ENCODE data around the gene APIP.
A peak's percentile ranks its signal among the peaks of the same experiment; 100 is the strongest.

APIP gene

DNA sequence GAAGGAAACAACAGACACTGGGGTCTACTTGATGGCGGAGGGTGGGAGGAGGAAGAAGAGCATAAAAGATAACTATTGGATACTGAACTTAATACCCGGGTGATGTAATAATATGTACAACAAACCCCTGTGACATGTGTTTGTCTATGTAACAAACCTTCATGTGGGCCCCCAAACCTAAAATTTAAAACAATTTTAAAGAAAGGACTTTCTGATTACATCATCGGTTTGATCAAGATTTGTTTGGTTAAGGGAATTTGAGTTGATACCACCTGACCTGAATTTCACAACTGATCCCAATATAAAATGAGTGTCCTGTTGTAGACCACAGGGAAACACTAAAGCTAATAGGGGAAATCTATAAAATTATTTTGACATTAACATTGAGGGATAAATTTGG lies 34.3 kb downstream of the APIP start:
- ATAC-seq, result no peak

DNA sequence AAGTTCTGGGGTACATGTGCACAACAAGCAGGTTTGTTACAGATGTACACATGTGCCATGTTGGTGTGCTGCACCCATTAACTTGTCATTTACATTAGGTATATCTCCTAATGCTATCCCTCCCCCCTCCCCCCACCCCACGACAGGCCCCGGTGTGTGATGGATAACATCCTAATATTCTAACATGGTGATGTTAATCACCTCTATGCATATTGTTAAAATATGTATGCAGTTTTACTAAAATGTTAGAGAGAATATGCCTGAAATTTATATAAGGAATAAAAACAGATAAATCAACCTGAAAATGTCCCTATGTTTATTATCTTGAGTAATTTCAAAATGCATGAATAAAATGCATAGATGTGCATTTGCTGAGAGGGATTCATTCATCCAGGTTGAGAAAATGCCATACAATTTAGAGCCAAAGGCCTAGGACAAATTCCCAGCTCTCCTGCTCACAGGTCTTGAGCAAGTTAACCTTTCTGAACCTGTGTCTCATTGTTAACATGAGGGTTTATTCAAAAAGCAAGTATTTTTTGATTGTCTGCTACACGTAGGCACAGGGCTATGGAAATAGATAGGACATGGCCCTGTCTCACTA lies 38.7 kb downstream of the APIP start:
- no peak for ATAC-seq

DNA sequence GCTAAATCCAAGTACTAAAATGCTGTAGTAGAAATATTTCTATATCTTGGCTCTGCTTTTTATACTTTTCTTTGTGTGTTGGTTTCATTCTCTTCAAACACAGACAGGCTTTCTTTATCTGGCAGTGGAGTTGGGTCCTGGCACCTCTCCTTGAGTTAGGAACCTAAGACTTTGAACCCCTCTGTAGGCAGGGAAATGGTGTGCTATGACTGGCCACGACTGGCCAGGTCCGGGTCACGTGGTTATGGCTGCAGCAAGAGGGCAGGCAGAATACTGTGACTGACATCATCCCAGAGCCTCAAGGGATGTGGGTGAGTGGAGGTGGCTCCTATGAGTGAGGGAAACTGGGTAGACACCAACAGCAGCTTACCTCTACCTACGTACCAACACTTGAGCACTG lies 42.0 kb downstream of the APIP start:
- ATAC-seq, result no peak

DNA sequence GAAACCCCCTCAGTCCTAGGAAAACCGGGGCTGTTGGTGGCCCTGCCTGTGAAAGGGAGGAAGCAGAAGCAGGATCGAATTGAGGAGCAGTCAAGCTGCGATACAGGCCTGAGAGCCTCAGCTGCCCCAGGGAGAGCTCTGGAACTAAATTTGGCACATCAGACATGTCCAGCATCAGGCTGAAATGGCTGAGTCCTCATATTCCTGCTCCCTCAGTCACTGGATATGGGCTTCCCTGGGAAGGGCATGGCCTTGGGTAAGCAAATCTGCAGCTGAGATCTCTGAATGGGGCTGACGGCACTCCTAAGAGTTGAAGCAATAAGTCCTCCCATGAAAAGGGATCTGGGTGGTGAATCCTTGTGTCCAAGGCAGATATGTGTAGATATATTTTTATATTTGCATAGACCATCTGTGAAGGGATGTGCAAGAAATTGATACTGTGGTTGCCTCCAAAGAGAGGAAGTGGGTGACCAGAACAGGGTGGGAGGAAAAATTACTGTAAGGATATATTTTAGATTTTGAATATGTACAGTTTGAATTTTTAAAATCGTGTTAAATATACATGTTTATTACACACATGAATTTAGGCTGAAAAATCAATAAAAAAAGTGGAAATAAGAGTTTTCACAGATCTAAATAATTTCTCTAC lies 45.5 kb downstream of the APIP start:
- ATAC-seq, result no peak

DNA sequence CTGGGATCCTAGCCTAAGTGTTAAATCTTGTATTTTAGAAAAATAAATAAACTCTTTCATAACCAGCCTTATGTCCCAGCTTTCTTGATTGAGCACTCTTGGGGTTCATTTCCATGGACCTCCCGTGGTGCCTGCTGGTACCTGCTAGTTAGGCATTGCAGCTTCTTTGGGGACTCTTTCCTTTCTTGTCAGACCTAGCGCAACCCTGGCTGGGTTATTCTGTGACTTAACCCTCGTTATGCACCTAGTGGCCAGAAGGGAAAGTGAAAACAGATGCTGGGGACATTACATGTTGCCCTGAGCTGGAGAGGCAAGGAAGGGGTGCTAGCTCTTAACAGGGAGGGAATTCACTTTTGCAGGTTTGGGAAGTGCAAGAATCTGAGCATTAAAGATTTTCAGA lies 46.8 kb downstream of the APIP start:
- no peak for ATAC-seq

DNA sequence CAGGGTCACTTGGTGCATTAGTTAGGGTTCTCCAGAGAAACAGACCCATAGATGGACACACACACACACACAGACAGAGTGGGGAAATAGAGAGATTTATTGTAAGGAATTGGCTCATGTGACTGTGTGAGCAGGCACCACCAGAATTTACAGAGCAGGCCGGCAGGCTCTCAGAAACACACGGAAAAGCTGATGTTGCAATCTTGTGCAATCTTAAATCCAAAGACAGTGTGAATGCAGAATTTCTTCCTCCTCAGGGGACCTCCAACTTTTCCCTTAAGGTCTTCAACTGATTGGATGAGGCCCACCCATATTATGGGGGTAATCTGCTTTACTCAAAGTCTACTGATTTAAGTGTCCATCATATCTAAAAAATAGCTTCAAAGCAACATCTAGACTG lies 49.8 kb downstream of the APIP start:
- ATAC-seq, result no peak

DNA sequence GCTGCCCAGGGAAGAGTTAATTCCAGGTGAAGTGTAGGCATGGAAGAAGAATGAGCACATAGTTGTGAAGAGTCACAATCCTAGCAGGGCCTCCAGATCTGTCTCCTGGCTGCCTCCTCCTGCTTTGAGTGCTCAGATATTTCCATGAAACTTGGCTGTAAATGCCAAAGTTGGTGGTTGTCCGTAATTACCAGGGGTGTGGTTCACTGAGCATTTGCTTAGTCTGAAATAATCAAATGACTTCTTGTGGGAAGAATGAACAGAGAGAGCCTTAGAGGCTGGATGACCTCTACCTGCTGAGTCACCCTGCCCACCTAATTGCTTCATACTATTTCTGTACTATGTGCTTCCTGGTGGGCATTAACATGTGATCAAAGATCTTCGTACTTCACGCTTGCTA lies 50.9 kb downstream of the APIP start:
- no peak for ATAC-seq

DNA sequence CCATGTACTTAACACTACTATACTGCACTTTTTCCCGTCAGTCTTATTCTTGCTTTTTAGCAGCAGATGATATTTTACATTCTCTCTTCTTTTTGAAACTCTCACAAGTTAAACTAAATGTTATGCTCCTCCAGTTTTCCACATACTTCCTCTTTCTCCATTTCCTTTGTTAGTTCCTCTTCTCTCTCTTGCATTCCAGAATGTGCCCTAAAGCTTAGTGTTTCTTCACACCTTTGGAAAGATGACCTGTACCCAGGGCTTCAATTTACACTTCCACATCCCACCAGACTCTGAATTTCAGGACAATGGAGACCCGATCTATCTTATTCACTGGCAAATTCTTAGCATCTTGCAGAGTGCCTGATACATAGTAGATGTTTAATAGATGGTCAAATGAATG lies 51.8 kb downstream of the APIP start:
- no peak for ATAC-seq

DNA sequence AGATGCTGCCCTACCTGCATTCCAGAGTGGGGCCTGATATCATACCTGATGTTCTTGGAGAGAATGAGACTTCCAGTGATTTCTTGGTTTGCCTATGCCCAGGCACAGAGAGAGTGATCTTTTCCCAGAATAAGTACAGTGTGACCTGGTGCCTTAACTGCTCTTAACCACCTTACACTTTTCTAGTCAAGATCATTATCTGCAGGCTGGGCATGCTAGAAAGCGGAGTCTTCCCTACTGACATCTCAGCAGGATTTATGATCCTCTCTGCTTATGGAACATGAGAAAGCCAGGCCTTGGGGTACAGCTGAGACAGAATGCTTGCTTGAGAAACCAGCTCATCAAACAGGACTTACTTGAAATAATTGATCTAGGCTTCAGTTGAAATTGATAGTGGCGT lies 53.1 kb downstream of the APIP start:
- no peak for ATAC-seq

DNA sequence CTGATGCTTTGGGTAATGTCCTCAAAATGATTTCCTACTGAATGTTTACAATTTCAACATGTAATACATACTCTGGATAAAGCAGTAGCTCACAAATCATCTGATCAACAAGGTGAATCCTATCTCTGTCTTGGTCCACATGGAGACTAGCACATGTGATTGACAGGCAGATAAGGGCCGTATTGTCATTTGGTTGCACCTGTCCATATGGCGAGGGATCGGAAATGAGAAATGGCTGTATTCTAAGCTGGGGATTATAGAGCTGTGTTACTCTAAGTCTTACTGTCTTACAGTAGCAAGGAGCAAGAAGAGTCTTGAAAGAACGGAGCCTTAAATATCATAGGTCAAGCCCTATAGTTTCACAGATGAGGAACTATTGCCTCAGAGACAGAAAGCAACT lies 55.7 kb downstream of the APIP start:
- no peak for ATAC-seq

DNA sequence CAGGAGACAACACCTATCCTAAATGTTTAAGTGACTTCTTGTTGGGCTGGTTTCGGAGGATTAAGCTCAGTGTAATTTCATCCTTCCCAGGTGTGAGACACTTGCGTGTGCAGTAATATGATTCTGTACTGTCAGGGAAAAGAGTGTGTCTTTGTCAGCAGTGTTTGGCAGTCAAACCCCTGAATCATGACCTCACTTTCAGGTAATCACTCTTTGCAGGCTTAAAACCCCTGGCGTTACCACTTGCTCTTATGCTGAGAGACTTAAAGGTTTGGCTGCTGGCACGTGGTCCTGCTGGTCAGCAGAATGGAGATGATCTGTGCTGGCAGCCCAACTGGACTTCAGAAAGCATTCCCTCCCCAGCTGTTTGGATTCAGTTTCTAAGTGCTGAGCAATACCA lies 56.1 kb downstream of the APIP start:
- no peak for ATAC-seq

DNA sequence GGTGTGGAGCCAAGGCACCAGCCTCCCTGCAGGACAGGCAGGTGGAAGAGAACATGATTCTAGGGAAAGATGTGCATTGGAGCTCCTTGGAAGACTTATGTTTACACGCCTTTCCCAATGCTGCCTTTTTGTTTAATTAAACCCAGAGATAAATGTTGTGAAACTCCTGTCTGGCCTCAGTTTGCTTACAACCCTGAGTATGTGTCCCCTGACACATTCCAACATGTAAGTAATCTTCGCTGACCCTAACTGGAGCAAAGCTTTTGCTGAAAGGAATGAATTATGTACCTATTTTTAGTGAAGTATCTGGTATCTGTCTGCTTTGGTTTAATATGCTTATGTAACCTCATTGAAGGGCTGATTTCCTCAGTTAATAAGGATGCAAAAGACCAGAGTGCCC lies 56.7 kb downstream of the APIP start:
- ATAC-seq, result no peak

DNA sequence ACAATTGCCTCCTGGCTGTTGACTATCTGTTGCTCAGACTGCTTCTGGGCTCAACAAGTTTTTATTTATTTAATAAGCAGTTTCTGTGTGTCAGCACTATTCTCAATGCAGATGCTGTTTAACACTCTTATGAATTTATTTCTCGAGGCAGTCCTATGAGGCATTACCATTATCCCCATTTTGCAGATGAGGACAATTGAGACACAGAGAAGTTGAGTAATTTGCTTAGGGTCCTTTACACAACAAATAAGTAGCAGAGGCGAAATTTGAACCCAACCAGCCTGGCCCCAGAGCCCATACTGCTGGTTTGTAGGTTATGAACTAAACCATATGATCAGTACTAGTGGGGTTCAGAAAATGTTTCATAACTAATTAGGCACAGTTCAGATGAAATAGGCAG lies 58.7 kb downstream of the APIP start:
- no peak for ATAC-seq

DNA sequence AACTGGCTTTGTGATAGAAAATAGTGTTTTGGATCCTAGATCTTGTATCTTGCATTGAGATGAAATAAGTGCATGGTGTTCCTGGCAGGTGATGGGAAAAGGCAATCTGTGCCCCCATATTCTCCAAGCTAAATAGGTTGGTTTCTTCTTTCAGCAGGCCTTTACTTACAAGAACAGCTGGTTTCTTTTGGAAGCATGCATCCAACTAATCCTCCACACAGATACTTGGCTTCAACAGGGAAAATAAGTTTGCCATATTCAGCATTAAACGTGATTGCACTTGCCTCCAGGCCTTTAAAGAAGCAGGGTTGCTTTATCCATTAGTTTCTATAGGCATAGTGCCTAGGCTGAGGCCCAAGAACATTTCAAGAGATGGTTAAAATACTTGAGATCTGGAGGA lies 59.9 kb downstream of the APIP start:
- ATAC-seq, result no peak

DNA sequence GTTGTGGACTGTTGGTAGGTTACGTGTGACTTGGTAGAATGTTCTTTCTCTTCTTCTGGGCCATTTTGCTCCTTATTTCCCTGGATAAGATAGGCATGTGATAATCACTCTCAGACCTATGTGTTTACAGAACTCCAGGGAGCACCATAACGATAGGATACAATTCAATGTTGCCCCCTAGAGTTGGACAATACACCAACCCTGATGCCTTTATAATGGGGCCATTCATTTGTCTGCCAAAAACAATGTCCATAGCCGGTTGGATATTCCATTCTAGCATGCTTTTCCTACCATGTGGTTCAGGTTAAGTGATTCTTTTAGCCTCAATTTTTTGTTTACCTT lies 60.5 kb downstream of the APIP start:
- no peak for ATAC-seq

DNA sequence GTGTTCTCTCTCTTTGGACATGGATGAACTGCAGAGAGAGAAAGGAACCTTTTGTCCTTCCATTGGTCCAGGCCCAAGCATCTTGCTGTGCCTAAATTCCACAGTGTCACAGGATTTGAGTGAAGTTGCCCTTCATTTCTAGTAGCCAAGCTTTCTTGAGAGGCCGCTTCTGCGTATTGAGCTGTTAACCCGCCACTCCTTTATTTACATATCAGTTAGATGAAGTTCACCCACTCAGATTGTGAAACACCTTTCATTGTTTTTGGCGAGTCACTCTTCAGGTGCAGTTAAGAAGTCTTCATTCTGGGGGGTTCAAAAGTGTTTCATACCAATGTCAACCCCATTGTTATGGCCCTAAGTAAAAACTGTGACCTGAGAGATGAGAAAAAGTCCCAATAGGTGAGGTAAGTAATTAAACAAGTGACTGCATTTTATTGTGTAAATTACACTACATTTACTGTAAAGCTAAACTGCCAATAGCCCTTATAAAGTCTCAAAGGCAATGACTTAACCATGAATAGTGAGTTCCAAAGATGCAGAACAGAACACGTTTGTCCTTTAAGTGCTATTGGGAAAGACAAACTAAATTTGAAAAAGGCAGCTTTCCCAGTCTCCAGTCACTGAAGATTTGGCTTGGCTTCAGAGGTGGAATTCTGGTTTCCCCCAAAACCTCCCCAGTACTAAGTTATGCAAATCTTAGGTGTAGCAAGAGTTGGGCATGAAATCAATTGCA lies 61.0 kb downstream of the APIP start:
- ATAC-seq, result no peak

DNA sequence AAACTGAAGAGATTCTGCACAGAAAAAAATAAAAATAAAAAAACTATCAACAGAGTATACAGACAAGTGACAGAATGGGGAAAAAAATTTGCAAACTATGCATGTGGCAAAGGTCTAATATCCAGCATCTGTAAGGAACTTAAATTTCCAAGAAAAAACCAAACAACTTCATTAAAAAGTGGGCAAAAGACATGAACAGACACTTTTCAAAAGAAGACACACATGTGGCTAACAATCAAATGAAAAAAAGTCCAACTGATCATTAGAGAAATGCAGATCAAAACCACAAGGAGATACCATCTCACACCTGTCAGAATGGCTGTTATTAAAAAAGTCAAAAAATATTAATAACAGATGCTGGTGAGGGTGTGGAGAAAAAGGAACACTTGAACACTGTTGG lies 64.3 kb downstream of the APIP start:
- no peak for ATAC-seq

DNA sequence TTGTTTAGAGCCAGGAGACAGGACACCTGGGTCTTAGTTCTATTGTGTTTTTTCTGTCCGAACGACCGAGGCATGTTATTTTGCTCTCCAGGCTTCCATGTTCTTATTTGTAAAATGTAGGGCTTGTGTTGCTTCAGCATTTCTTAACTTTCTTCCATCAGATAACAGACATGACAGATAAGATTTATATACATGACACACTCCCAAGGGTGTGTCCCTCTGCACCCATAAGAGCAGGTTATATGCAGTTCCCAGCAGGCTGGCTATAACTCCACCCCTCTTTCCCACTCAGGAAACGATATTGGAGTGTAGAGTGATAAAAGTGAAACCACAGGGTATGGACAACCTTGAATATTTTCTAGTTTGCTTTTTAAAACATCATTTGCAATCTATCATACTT lies 65.8 kb downstream of the APIP start:
- no peak for ATAC-seq

DNA sequence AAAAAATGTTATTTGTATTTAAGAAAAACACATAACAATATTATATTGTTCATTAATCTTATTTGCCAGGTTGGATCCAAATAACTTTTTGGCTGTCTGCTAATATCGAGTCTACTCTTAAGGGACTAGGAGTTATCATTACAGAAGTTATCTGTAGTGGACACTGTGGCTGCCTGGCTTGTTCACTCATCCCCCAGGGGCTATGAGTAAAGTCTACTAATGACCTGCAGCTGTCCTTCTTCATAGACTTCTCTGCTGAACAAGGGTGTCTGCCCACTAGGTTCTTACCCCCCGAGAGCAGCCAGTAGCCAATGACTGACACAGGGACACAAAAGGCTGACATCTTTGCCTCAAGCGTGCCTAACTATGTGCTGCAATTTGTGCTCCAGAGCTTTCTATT lies 69.7 kb downstream of the APIP start:
- no peak for ATAC-seq

DNA sequence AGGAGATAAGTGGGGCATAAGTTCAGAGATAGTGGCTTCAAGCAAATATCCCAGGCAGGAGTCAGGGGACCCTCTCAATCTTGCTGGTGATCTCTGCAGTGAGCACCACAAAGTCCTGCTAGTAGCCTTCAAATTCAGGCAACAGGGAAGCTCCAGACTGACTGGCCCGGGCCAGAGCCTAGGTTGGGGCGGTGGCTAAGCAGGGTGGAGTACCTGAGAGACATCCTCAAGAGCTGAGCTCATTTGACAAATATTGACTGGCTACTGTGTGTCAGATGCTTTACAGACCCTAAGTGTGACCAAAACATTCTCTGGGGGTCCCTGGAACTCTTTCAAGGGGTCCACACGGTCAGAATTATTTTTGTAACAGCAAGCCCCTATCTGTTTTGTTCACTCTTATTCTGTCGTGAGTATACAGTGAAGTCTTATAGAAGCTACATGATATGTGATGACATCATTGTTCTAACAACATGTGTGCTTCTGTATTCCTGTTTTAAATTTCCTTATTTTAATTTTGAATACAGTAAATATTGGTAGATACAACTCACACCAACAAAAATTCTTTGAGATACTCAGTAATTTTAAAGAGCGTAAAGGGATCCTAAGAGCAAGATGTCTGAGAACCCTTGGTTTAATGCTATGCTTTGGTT lies 71.6 kb downstream of the APIP start:
- ATAC-seq, result no peak

DNA sequence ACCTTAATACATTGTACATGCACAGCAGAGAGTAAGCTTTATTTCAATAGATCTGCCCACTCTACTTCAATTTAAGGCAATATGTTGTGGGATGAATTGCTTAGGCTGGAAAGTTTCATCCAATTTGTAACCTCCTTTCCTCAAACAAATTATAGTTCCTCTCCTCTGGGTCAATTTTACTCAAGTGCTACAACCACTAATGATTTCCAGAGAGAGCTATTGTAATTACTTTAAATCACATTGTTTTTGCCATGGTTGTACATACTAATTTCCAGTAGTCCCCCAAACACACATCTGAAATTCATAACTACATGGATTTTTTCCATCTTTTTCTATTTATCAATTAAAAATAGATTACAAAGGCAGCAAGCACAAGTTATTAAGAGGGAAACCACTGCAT lies 72.9 kb downstream of the APIP start:
- no peak for ATAC-seq

DNA sequence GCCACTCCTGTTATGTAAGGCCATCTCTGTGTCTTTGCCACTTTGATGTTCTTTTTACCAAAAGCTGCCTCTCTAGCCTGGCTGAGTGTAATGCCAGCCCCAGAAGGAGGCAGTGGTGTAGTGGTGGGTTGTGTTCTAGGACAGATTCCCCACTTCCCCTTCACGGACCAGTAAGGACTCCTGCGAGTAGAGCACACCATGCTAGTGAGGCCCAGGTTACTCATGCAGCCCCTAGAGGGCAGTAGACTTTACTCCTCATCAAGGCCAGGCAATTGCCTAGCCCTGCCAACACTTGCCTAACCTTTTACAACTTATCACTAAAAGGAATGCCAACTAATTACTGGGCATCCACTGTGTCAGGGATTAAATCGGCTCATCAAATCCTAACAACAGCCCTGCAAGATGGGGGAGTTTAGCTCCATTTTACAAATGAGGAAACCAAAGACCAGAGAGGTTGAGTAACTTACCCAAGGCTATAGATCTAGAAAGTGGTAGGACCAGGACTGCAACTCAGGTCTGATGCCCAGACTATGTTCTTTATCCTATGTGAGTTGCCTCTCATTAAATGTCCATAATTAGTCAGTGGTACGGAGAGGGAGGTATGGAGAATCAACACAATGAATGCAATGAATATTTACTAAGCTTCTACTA lies 75.3 kb downstream of the APIP start:
- peak; percentile 63 to 64 for ATAC-seq

DNA sequence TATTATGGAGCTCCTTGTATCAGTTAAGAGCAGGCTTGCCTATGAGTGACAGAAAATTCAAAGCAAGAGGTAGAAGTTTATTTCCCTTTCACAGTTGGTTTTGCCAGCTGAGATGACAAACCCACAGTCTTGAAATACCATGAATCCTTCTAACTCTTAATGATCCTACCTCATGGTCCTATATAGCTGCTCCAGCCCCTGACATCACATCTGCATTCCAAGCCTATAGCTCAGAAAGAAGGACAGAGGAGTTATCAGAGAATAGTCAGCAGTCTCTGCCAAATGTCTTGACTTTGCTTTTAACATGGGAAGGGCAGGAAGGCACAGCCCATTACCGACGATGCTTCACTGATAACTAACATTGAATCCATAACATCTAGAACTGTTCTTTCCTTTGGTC lies 76.2 kb downstream of the APIP start:
- ATAC-seq, result no peak

Measured in activated CD4-positive, CD25-positive, alpha-beta regulatory T cell treated with anti-CD3 and anti-CD28 coated beads, Interleukin-2, amount 50 U/mL, for 24 hours (primary cell).